HL-60 (cell line): Measurements from ENCODE around the gene KCNT2.

Experiments used
- DNase-seq, 2 experiments: peaks; one replicate each; pipeline ENCODE4 v3.0.0-alpha.2; 2010 to 2020; ENCODE audit warnings: low read depth in 1 of 2, low spot score in 1 of 2
- H3K27ac ChIP-seq: fragments of 250-450 bp; sonication (Bioruptor Pico); replicated peaks from 2 replicates; pipeline ENCODE4 v1.5.1; 2020; ENCODE audit warnings: mild to moderate bottlenecking, moderate library complexity
- H3K27me3 ChIP-seq: fragments of 250-450 bp; sonication (Bioruptor Pico); 2 replicates; pipeline ENCODE4 v1.5.1; 2021; ENCODE audit warnings: mild to moderate bottlenecking, moderate library complexity; ENCODE audit not compliant: insufficient read depth, poor library complexity, severe bottlenecking
- H3K4me3 ChIP-seq: replicated peaks from 2 replicates; pipeline ENCODE4 v1.5.1; 2011; ENCODE audit warnings: mild to moderate bottlenecking, control low read depth, low read length; ENCODE audit not compliant: insufficient read depth
- GABPA ChIP-seq: IDR thresholded peaks from 2 replicates; pipeline ENCODE4 v1.6.1; 2012; ENCODE audit warnings: low read depth
- POLR2AphosphoS5 ChIP-seq: IDR thresholded peaks from 2 replicates; pipeline ENCODE4 v1.6.1; 2012; ENCODE audit warnings: low read depth
- REST ChIP-seq: IDR thresholded peaks from 2 replicates; pipeline ENCODE4 v1.6.1; 2012; ENCODE audit warnings: low read depth; ENCODE audit not compliant: insufficient replicate concordance
- SPI1 ChIP-seq: IDR thresholded peaks from 2 replicates; pipeline ENCODE4 v1.6.1; 2012; ENCODE audit warnings: low read depth, mild to moderate bottlenecking, borderline replicate concordance
- TF ChIP-seq, protein P1 (sequence below): IDR thresholded peaks from one replicate; pipeline ENCODE4 v1.5.1; 2011; ENCODE audit warnings: low read length, control low read depth, inconsistent platforms; ENCODE audit not compliant: insufficient read depth

KCNT2 gene

DNA sequence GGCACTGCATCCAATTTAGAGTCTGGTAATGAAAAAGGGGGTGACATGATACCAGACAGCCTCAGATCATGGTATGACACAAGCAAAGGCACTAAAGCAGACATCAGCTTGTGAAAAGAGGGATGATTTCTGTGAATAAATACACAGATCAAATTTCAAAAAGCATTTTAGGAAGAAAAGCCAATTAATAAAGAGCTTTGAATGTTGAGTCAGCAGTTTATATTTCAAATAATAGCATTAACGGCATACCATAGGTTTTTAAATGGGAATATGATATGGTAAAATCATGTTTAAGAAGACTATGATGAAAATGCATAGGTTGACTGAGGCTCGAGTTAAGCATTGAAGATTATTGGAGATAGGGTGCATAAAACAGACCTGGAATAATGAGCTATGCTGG, 13.5 kb downstream of the KCNT2 start:
- Histone ChIP-seq H3K27me3 (no peaks in the 10 kb centered on the region), H3K27ac (no peak overlapping the region), H3K4me3 (no peak overlapping the region)
- no peak for DNase-seq
- TF ChIP-seq SPI1: no peak
- TF ChIP-seq GABPA: no peak
- TF ChIP-seq POLR2AphosphoS5: no peak
- TF ChIP-seq, protein P1, sequence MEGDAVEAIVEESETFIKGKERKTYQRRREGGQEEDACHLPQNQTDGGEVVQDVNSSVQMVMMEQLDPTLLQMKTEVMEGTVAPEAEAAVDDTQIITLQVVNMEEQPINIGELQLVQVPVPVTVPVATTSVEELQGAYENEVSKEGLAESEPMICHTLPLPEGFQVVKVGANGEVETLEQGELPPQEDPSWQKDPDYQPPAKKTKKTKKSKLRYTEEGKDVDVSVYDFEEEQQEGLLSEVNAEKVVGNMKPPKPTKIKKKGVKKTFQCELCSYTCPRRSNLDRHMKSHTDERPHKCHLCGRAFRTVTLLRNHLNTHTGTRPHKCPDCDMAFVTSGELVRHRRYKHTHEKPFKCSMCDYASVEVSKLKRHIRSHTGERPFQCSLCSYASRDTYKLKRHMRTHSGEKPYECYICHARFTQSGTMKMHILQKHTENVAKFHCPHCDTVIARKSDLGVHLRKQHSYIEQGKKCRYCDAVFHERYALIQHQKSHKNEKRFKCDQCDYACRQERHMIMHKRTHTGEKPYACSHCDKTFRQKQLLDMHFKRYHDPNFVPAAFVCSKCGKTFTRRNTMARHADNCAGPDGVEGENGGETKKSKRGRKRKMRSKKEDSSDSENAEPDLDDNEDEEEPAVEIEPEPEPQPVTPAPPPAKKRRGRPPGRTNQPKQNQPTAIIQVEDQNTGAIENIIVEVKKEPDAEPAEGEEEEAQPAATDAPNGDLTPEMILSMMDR: no peak
- no peak for TF ChIP-seq REST

- DNase-seq: no peak
- Histone ChIP-seq H3K27ac (no peak overlapping the region), H3K4me3 (no peak overlapping the region), H3K27me3 (no peaks in the 10 kb centered on the region)
- no peak for TF ChIP-seq SPI1
- no peak for TF ChIP-seq POLR2AphosphoS5
- no peak for TF ChIP-seq REST
- TF ChIP-seq, protein P1: no peak
- TF ChIP-seq GABPA: no peak
These were observed 14.3 kb downstream of the KCNT2 start for GRCh38 chr1:196593955-196594354.

DNA sequence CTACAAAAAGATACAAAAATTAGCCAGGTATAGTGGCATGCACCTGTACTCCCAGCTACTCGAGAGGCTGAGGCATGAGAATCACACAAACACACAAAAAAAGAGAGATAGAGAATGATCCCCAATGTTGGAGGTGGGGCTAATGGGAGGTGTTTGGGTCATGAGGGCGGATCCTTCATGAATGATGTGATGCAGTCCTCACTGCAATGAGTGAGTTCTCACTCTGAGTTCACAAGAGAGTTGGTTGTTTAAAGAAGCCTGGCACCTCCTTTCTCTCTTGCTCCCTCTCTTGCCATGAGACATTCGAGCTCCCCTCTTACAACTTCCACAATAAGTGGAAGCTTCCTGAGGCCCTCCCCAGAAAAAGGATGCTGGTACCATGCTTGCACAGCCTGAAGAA, 17.3 kb downstream of the KCNT2 start:
- H3K27ac ChIP-seq: no peak overlapping the region
- no peak overlapping the region for H3K4me3 ChIP-seq
- H3K27me3 ChIP-seq: no peaks in the 10 kb centered on the region
- DNase-seq: no peak
- TF ChIP-seq REST (no peak), GABPA (no peak), SPI1 (no peak), POLR2AphosphoS5 (no peak)
- TF ChIP-seq, protein P1: no peak
